ACC112 (cell line): Measurements from ENCODE around the gene ANAPC13.

Experiments used
- H2AFZ ChIP-seq: fragments of 200-600 bp; sonication (generic); one replicate; pipeline ENCODE4 v1.6.0; 2017; ENCODE audit warnings: antibody characterized with exemption, low read length; ENCODE audit not compliant: unreplicated experiment
- H3K27ac ChIP-seq: fragments of 200-600 bp; sonication (generic); 2 replicates; pipeline ENCODE4 v1.5.1; 2014; ENCODE audit warnings: low read depth, mild to moderate bottlenecking, antibody characterized with exemption, low read length, moderate library complexity
- H3K27me3 ChIP-seq: fragments of 200-600 bp; sonication (generic); 2 replicates; pipeline ENCODE4 v1.6.1; 2014; ENCODE audit warnings: mild to moderate bottlenecking, antibody characterized with exemption, low read length, moderate library complexity, mixed read lengths; ENCODE audit not compliant: insufficient read depth
- H3K36me3 ChIP-seq: fragments of 200-600 bp; sonication (generic); 2 replicates; pipeline ENCODE4 v1.6.1; 2016; ENCODE audit warnings: mild to moderate bottlenecking, antibody characterized with exemption, low read length, moderate library complexity, mixed read lengths; ENCODE audit not compliant: insufficient read depth
- H3K4me1 ChIP-seq: fragments of 200-600 bp; sonication (generic); one replicate; pipeline ENCODE4 v1.6.1; 2016; ENCODE audit warnings: low read length, mixed read lengths; ENCODE audit not compliant: insufficient read depth, unreplicated experiment, control insufficient read depth
- H3K4me3 ChIP-seq: fragments of 200-600 bp; sonication (generic); 2 replicates; pipeline ENCODE4 v1.5.1; 2014; ENCODE audit warnings: mild to moderate bottlenecking, low read depth, low read length
- H3K79me2 ChIP-seq: fragments of 200-600 bp; sonication (generic); one replicate; pipeline ENCODE4 v1.6.0; 2016; ENCODE audit warnings: low read length; ENCODE audit not compliant: control insufficient read depth, unreplicated experiment, insufficient read depth

The ANAPC13 gene

DNA sequence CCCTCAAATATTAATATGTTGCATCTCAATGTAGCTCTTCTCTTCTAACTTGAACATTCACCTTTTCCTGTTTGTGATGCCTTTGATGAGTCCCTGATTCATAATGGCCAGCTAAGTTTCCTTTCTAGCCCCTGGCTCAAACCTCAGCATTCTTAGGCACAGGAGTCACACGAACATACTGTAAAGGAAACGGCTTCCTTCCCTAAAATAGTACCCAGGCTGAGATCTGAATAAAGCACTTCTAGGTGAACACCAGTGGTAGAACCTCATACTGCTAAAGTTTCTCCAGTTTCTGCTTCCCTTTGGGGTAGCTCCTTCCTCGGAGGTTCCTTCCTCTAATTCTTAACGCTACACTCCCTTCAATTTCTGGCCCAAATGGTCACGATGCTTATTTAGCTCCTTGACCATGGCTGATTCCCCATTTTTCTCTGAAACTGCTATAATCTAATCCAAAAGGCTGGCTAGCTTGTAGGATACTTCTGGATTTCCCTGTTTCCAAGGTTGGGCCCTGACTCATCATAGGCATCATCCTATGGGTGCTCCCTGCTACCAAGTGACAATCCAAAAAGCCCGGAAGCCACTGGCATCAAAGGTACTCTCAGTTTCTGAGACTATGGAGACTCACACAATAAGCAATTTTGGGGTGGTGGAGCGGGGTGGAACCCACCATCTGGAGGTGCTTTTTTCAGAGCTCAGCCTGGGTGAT lies 2.4 kb downstream of the ANAPC13 start:
- H3K4me3 ChIP-seq, result peak overlapping the region; percentile 94
- peaks cover 34% of the 10 kb centered on the region for H3K36me3 ChIP-seq
- peak overlapping the region; percentile 95 for H3K27ac ChIP-seq
- H2AFZ ChIP-seq, result no peak overlapping the region
- H3K4me1 ChIP-seq, result peaks cover 41% of the 10 kb centered on the region
- H3K79me2 ChIP-seq, result peaks cover 59% of the 10 kb centered on the region
- H3K27me3 ChIP-seq, result no peaks in the 10 kb centered on the region

DNA sequence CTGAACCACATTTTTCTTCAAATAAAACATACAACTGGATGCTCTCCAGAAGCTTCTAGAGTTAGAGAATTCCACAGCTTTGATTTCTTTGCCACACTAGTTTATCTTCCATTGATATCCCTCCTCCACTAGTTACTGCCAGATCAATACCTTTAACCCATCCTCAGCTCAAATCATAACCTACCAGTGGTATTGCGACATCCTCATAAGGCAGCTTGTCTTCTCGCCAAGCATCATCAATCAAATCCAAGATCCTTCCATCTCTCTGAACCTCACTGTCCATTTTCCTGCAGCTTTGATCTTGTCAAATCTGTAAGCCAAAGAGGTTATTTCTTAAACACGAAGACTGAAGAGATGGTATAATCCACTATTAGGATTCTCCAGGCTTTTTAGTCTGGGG lies 3.2 kb downstream of the ANAPC13 start:
- H3K79me2 ChIP-seq, result peaks cover 53% of the 10 kb centered on the region
- H3K4me1 ChIP-seq, result peaks cover 37% of the 10 kb centered on the region
- H3K36me3 ChIP-seq, result peaks cover 40% of the 10 kb centered on the region
- H3K4me3 ChIP-seq, result peak overlapping the region; percentile 94
- H3K27me3 ChIP-seq, result no peaks in the 10 kb centered on the region
- H3K27ac ChIP-seq, result peak overlapping the region; percentile 95
- no peak overlapping the region for H2AFZ ChIP-seq

DNA sequence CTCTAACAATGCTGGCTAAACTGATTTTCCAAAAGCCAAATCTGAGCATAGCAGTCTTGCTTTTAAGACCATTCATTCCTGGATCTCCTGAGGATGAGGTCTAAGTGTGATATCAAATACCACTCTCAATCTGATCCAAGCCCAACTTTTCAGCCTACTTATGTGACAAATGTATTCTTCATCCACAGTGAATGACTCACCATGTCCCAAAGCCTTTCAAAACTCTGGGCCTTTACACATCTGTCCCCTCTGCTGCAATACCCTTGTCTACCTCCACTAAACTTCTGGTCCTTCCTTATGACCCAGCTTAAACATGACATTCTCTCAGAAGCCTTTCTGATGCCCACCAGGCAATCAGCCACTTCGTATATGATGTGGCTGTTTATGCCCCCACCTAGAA lies 4.6 kb downstream of the ANAPC13 start:
- no peak overlapping the region for H3K4me3 ChIP-seq
- no peak overlapping the region for H3K27ac ChIP-seq
- H3K27me3 ChIP-seq, result no peaks in the 10 kb centered on the region
- H2AFZ ChIP-seq, result no peak overlapping the region
- peaks cover 48% of the 10 kb centered on the region for H3K36me3 ChIP-seq
- H3K4me1 ChIP-seq, result peaks cover 35% of the 10 kb centered on the region
- H3K79me2 ChIP-seq, result peaks cover 40% of the 10 kb centered on the region

DNA sequence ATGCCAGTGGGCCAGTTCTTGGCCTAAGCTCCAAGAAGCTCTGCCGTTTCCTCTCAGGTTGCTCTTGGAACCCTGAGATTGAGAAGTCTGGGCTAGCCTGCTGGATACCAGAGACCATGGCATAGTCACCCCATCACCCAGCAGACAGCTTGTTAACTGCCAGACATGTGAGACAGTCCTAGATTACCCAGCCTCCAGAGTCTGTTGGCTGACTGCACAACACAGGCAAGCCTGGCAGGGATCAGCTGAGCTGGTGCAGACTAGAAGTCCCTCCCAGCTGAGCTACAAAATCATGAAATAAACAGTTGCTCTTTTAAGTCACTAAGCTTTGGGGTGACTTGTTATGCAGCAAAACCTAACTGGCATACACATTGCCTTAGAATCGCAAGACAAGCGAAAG lies 5.2 kb downstream of the ANAPC13 start:
- H3K4me1 ChIP-seq, result peaks cover 35% of the 10 kb centered on the region
- no peak overlapping the region for H2AFZ ChIP-seq
- no peak overlapping the region for H3K27ac ChIP-seq
- H3K36me3 ChIP-seq, result peaks cover 48% of the 10 kb centered on the region
- no peak overlapping the region for H3K4me3 ChIP-seq
- peaks cover 40% of the 10 kb centered on the region for H3K79me2 ChIP-seq
- no peaks in the 10 kb centered on the region for H3K27me3 ChIP-seq

DNA sequence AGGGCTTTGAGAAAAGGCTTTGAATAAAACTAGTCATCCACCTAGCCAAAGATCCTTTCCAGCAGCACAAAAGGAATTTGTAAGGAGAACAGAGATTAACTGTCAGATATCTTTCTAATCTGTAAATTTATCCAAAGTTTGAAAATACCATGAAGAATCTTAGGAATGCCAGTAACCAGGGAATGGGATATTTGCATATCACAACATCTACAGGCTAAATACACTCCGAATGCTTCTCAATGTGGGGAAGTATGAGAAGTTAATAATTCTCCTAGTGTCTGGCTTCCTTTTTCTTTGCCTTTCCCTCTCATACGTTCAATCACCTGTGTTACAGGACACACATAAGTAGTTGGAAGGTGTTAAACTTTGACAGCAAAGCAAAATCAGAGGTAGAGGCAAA lies 7.8 kb downstream of the ANAPC13 start:
- H3K36me3 ChIP-seq, result peaks cover 48% of the 10 kb centered on the region
- no peak overlapping the region for H3K4me3 ChIP-seq
- H3K27ac ChIP-seq, result no peak overlapping the region
- H3K79me2 ChIP-seq, result peaks cover 21% of the 10 kb centered on the region
- no peaks in the 10 kb centered on the region for H3K27me3 ChIP-seq
- no peak overlapping the region for H2AFZ ChIP-seq
- peaks cover 22% of the 10 kb centered on the region for H3K4me1 ChIP-seq

DNA sequence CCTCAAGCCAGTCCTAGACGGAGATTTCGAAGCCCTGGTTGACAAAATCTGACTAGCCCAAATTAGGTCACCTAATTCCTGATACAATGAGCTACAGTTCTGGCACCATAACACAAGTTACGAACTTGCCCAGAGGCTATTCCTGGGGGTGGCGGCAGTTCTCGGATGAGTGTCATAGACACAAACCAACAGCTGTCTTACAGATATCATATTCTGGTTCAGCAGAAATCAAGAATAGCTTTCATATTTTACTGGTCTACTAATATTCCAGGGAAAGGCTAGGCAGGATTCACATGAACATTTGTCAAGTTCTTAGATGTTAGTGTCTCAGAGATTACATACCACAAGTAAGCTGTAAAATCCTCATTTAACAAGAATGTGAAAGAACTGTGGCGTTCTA lies 8.8 kb downstream of the ANAPC13 start:
- no peak overlapping the region for H3K4me3 ChIP-seq
- peaks cover 13% of the 10 kb centered on the region for H3K79me2 ChIP-seq
- H3K27me3 ChIP-seq, result no peaks in the 10 kb centered on the region
- peaks cover 17% of the 10 kb centered on the region for H3K4me1 ChIP-seq
- H3K27ac ChIP-seq, result no peak overlapping the region
- H3K36me3 ChIP-seq, result peaks cover 39% of the 10 kb centered on the region
- H2AFZ ChIP-seq, result no peak overlapping the region

DNA sequence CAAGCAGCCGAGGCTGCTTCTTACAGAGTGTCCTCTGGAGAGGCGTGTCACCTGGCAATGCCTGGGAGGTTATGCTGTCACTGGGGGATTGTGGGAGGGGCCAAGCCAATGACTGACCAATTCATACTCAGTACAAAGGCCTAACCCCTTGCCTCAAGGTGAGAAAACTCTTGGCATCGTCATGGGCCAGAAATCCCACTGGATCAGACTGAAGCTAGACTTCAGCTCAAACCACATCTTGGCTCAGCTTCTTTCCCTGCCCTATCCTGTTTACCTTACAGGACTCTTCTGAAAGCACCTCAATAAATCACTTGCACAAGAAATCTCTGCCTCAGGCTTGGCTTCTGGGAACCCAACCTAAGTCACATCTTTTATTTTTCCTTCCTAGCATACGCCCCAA lies 9.5 kb downstream of the ANAPC13 start:
- peaks cover 35% of the 10 kb centered on the region for H3K36me3 ChIP-seq
- no peak overlapping the region for H2AFZ ChIP-seq
- no peak overlapping the region for H3K4me3 ChIP-seq

DNA sequence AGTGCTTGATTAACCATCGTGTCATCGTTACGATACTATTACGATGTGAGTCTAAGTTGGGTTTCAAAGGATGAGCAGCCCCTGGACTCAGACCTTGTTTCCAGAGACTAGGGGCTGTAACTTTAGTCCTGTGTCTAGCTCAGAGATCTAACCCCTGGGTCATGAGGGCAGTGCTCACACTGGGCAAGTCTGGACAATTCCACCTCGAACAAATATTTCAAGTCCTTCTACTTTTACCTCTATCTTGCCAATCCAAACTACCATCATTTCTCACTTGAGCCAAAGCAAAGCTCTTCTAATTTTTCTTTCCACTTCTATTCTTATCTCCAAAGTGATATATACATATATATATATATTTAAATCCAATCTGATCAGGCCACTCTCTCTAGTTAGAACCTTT lies 10.8 kb downstream of the ANAPC13 start:
- H3K27ac ChIP-seq, result no peak overlapping the region
- no peak overlapping the region for H2AFZ ChIP-seq
- no peaks in the 10 kb centered on the region for H3K27me3 ChIP-seq
- H3K79me2 ChIP-seq, result no peaks in the 10 kb centered on the region
- peaks cover 23% of the 10 kb centered on the region for H3K36me3 ChIP-seq
- peaks cover 19% of the 10 kb centered on the region for H3K4me1 ChIP-seq
- no peak overlapping the region for H3K4me3 ChIP-seq

More for the DNA sequence above, 9.5 kb downstream of the ANAPC13 start:
- Histone ChIP-seq H3K4me1 (peaks cover 24% of the 10 kb centered on the region), H3K79me2 (peaks cover 9% of the 10 kb centered on the region), H3K27me3 (no peaks in the 10 kb centered on the region), H3K27ac (no peak overlapping the region)

DNA sequence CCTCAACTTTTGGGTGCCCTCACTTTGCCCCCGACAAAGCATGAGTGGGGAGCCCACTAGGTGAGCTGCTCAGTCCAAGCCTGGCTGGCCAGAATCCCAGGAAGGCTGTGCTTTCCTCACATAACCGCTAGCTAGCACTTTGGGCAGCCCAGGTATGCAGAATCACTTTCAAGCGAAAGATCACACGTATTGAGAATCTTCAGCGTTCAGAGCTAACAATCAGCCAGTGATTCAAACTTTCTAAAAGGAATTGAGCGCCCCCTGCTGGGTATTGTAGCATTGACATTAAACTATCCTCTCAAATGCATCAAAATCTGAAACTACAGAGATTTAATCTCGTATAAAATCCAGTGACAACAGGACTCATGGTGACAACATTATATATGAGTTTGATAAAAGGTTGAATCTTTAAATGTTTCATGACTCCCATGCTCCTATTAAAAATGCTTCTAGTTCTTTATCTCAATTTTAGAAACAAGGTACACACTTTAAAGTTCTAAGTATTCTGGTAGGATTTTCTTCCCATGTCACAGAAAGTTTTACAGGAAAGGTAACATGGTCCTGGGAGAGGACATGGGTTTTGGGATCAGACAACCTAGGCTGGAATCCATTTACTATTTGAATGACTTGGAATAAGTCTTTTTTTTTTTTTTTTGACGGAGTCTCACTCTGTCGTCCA lies 11.8 kb downstream of the ANAPC13 start:
- Histone ChIP-seq H3K4me3 (no peak overlapping the region), H3K27ac (peak overlapping the region; percentile 31; the same call in 1 of the 2 replicates), H3K79me2 (no peaks in the 10 kb centered on the region), H3K36me3 (peaks cover 21% of the 10 kb centered on the region), H2AFZ (no peak overlapping the region), H3K4me1 (peaks cover 19% of the 10 kb centered on the region), H3K27me3 (no peaks in the 10 kb centered on the region)

DNA sequence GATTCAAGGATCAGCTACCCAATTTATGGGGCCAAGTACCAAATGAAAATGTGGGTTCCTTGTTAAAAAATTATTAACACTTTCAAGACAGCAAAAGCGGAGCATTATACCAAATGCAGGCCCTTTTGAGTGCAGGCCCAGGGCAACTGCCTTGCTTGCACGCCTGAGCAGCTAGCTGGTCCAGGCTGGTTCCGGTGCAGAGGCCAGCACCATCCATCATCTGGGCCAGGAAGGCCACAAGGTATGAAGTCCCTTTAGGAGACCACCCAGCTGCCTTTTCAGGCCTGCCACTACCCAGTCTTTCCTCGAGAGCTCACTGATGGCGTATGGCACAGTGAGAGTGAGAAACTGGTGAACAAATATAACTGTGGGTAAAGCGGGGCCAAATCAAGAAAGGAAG lies 13.0 kb downstream of the ANAPC13 start:
- H3K36me3 ChIP-seq, result peaks cover 9% of the 10 kb centered on the region
- peak overlapping the region; percentile 60; the same call in 1 of the 2 replicates for H3K27ac ChIP-seq
- no peak overlapping the region for H2AFZ ChIP-seq
- H3K4me1 ChIP-seq, result peaks cover 19% of the 10 kb centered on the region
- H3K79me2 ChIP-seq, result no peaks in the 10 kb centered on the region
- no peak overlapping the region for H3K4me3 ChIP-seq
- H3K27me3 ChIP-seq, result no peaks in the 10 kb centered on the region
